SK-N-SH treated with all-trans-retinoic acid at 6 μM for 48 hours (cell line): ENCODE data around the gene CEP95.

Experiments used
- ARNTL ChIP-seq: fragments of 450-650 bp; formaldehyde crosslinking; IDR thresholded peaks from 2 replicates; pipeline ENCODE4 v1.5.0; 2020; ENCODE audit warnings: low read depth, mild to moderate bottlenecking, moderate library complexity, borderline replicate concordance
- BACH2 ChIP-seq: fragments of 250-450 bp; sonication (Bioruptor Pico); IDR thresholded peaks from 2 replicates; pipeline ENCODE4 v1.9.0; 2021; ENCODE audit warnings: mild to moderate bottlenecking, borderline replicate concordance
- CREB5 ChIP-seq: fragments of 250-450 bp; sonication (Bioruptor Pico); IDR thresholded peaks from 2 replicates; pipeline ENCODE4 v1.5.1; 2020; ENCODE audit warnings: low read depth, mild to moderate bottlenecking, moderate library complexity
- OSR1 ChIP-seq: fragments of 250-450 bp; sonication (Bioruptor Pico); IDR thresholded peaks from 2 replicates; pipeline ENCODE4 v1.8.0; 2022; ENCODE audit warnings: moderate library complexity, mild to moderate bottlenecking, inconsistent platforms
- PATZ1 ChIP-seq: fragments of 250-450 bp; sonication (Bioruptor Pico); IDR thresholded peaks from 2 replicates; pipeline ENCODE4 v1.8.0; 2020; ENCODE audit warnings: mild to moderate bottlenecking, moderate library complexity, borderline replicate concordance
- RARB ChIP-seq: fragments of 250-450 bp; sonication (Bioruptor Pico); IDR thresholded peaks from 2 replicates; pipeline ENCODE4 v1.8.0; 2021; ENCODE audit warnings: mild to moderate bottlenecking, moderate library complexity
- TOX ChIP-seq: fragments of 250-450 bp; sonication (Bioruptor Pico); IDR thresholded peaks from 2 replicates; pipeline ENCODE4 v1.8.0; 2021; ENCODE audit warnings: mild to moderate bottlenecking, moderate library complexity, borderline replicate concordance
- ZFP30 ChIP-seq: fragments of 450-650 bp; formaldehyde crosslinking; IDR thresholded peaks from 2 replicates; pipeline ENCODE4 v1.5.0; 2022; ENCODE audit warnings: mild to moderate bottlenecking, moderate library complexity
- ZNF70 ChIP-seq: fragments of 450-650 bp; formaldehyde crosslinking; IDR thresholded peaks from 2 replicates; pipeline ENCODE4 v1.5.0; 2020; ENCODE audit warnings: mild to moderate bottlenecking, moderate library complexity

- TF ChIP-seq OSR1 (CRISPR knock-in tag) (no peak), TOX (CRISPR knock-in tag) (no peak), PATZ1 (CRISPR knock-in tag) (no peak), BACH2 (CRISPR knock-in tag) (no peak), ARNTL (CRISPR knock-in tag) (no peak), RARB (no peak), ZNF70 (CRISPR knock-in tag) (no peak), CREB5 (CRISPR knock-in tag) (no peak), ZFP30 (CRISPR knock-in tag) (no peak)
Measured at GRCh38 chr17:64507413-64507782, 621 bp downstream of the CEP95 start.
